ENCODE results near the gene OR5H2.
A peak's percentile ranks its signal among the peaks of the same experiment; 100 is the strongest.
"Not testable (repeated sequence)": the region's sequence is repeated elsewhere in the genome, so short reads cannot be mapped to it uniquely, and the experiment has no call there.

Gene OR5H2

DNA sequence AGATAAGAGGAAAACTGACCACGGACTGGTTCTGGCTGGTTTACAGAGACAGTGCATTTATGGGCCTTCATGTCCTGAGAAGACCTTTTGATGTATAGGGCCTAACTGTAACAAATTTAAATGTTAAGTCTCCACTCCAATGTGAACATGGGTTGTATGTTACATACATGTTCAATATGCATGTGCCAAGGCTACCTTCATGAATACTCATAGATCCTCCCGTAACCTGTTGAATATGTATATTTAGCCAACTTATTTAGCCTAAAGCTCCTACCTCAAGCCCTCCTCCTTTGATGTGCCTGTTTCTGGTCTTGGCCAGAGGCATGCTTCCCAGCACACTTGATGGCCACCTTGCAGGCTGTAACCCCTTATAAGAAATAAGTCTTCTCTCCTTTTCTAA is at the start of gene OR5H2:
Gene OR5H2, plus strand, starts transcription at position 301 of the 400 bp plus-strand sequence. CDS start 398 bp downstream, outside the sequence.
- DNase-seq: no peak

- DNase-seq: no peak
These were observed 48.8 kb upstream of the OR5H2 start for GRCh38 chr3:98233468-98233867.

GRCh38 chr3:98240131-98240530 is 42.2 kb upstream of the OR5H2 start:
- no peak for DNase-seq

DNA sequence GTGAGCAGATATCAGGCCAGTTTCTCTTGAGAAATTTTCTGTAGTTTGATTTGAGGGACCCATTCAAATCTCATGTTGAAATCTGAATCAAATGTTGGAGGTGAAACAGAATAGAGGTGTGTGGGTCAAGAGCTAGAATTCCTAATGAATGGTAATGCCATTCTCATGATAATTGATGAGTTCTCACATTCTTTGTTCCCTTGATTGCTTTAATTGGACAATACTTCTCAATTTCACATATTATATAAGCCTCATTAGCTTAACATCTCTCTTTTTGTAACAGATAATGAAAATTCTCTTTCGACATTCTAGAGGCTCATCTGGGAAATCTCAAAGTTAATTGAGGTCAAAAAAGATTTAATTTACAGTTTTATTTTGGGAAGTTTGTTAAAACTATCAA is 40.1 kb upstream of the OR5H2 start:
- DNase-seq: no peak

DNA sequence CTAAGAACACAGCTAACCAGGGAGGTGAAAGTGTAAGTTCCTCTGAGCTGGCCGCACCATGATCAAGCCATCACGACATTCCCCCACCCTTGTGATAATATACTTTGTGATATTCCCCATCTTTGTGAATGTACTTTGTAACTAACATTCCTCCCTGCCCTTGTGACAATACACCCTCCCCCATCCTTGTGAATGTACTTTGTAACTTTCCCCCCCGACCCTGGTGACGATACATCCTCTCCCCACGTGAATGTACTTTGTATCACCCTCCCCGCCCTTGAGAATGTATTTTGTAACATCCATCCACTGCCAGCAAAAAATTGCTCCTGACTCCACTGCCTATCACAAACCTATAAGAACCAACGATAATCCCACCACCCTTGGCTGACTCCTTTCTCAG is 38.5 kb upstream of the OR5H2 start:
- DNase-seq: no peak

DNA sequence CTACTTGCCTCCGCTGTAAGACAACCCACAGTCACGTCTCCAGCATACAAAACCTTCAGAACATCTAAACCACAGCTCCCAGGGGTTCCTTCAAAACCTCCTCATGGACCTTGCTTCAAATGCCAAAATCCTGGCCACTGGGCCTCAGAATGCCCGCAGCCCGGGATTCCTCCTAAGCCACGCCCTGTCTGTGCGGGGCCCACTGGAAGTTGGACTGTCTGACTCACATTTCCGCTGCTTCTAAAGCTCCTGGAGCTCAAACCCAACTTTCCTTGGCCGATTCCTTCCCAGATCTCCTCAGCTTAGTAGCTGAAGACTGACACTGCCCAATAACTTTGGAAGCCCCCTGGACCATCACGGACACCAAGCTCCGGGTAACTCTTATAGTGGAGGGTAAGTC is 36.2 kb upstream of the OR5H2 start:
- no peak for DNase-seq

- DNase-seq: not testable (repeated sequence)
These were observed 26.3 kb upstream of the OR5H2 start for GRCh38 chr3:98256026-98256425.

- DNase-seq: no peak
These were observed 22.6 kb upstream of the OR5H2 start for GRCh38 chr3:98259707-98260106.

- DNase-seq: no peak
These were observed 20.3 kb upstream of the OR5H2 start for GRCh38 chr3:98262046-98262445.

GRCh38 chr3:98263944-98264343 is 18.4 kb upstream of the OR5H2 start, which contains the start of gene OR5H6:
OR5H6 (plus strand) TSS chr3:98264244; CDS start chr3:98264333, 89 bp downstream.
- no peak for DNase-seq

DNA sequence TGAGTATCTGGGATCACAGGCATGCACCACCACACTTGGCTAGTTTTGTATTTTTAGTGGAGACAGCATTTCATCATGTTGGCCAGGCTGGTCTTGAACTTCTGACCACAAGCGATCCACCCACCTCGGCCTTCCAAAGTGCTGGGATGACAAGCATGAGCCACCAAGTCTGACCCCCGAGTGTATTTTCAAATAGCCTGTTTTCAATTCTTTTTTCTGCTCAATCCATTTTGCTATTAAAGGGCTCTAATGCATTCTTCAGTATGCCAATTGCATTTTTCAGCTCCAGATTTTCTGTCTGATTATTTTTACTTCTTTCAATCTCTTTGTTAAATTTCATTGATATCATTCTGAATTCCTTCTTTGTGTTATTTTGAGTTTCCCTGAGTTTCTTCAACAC is 12.5 kb upstream of the OR5H2 start:
- DNase-seq: no peak

DNA sequence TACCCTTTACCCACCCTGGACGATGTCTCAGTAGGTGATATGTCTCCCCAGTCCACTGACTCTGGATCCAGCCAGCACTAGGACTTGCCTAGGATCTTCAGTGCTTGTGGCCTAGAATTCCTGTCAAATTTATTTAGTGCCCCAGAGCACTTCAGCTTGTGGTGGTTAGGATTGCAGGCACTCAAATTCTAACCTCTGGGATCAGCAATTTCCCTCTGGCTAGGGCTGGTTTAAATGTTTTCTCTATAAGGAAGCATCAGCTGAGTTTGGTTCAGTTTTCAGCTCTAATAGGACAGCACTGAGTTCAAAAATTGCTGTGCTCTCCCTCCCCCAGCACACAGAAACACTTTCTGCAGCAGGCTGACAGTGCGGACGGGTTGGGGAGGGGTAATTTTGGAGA is 10.2 kb upstream of the OR5H2 start:
- DNase-seq: no peak

- DNase-seq: no peak
These were observed 7.4 kb upstream of the OR5H2 start for GRCh38 chr3:98274914-98275313.

DNA sequence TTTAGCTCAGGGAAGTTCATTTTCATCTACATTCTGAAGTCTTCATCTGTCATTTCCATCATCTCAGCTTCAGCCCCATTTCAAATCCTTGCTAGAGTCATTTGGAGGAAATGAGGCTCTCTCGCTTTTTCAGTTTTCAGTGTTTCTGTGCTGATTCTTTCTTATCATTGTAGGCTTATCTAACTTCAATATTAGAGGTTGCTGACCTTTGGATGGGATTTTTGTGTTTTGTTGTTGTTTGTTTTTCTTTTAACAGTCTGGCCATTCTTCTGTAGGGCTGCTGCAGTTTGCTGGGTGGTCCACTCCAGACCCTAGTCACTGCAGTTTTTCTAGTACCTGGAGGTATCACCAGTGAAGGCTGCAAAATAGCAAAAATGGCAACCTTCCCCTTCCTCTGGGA is 8.6 kb downstream of the OR5H2 start:
- no peak for DNase-seq

GRCh38 chr3:98291332-98291957 is 9.1 kb downstream of the OR5H2 start:
- no peak for DNase-seq

- DNase-seq: no peak
These were observed 39.8 kb downstream of the OR5H2 start for GRCh38 chr3:98322101-98322500.

DNA sequence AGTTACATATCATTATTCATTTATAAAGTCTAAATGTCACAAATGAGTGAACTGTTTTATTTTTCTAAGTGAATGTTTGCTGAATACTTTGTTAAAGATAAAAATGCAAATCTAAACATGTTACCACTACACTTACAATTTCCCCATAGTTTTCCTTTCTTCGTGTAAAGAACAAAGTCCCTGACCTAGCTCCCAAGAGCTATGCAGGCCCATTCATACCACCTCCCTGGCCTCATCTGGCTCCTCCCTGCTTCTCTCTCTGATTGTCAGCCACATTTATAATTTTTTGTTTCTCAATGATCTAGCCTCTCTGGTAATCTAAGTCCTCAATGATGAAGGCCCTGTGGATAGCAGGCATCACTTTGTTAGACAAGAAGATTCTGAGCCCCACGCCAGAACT is 40.4 kb downstream of the OR5H2 start:
- no peak for DNase-seq

GRCh38 chr3:98323425-98323824 is 41.1 kb downstream of the OR5H2 start:
- DNase-seq: no peak

DNA sequence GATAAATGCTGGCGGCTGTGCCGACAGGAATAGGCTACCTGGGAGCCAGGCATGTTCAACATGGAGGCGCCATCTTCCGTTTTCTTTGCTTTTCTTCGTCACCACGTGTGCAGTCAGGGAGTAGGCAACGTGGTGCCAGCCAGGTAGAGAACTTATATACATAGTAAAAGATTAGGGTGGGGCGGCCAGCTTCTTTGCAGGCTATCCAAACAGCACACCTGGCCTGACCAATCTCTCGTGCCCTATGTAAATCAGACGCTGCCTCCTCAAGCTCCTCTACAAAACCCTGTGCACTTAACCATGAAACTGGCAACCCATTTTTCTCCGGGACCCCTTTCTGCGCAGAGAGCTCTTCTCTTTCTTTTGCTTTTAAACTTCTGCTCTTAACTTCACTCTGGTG is 42.8 kb downstream of the OR5H2 start:
- no peak for DNase-seq

DNA sequence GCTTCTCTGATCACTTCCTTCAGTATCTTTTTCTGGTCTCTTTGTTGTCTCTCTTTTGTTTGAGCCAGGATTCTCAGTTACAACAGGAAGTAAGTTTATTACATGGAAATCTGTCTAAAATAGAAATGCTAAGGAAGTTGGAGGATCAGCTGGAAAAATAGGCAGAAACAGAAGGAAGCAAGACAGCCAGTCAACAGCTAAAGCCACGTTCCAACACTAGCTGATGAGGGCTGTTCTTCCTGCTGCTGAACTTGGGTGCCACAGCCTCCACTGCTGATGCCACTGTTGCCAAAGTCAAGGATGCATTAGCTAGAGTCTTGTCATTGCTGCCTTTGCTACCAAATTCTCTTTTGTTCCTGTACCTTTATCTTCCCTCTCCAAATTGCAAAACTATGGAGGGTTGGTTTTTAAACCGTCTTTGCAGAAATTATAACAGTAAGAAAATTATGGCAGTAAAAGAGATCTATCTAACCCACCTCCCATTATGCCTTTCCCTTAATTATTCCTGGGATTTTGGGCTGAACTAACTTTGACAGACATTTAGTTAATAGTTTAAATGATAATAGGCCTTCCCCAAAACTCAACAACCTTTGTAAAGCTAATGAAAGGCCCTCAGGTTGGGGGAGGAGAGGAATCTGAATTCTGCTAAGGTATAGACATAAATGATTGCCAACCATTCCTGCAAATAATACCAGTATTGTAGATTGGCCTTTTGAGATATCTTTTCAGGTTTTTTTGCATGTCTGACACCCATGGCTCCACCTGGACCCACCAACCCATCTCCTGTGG is 44.0 kb downstream of the OR5H2 start:
- DNase-seq: no peak

GRCh38 chr3:98326945-98327344 is 44.6 kb downstream of the OR5H2 start:
- no peak for DNase-seq

GRCh38 chr3:98328933-98329332 is 46.6 kb downstream of the OR5H2 start:
- no peak for DNase-seq

DNA sequence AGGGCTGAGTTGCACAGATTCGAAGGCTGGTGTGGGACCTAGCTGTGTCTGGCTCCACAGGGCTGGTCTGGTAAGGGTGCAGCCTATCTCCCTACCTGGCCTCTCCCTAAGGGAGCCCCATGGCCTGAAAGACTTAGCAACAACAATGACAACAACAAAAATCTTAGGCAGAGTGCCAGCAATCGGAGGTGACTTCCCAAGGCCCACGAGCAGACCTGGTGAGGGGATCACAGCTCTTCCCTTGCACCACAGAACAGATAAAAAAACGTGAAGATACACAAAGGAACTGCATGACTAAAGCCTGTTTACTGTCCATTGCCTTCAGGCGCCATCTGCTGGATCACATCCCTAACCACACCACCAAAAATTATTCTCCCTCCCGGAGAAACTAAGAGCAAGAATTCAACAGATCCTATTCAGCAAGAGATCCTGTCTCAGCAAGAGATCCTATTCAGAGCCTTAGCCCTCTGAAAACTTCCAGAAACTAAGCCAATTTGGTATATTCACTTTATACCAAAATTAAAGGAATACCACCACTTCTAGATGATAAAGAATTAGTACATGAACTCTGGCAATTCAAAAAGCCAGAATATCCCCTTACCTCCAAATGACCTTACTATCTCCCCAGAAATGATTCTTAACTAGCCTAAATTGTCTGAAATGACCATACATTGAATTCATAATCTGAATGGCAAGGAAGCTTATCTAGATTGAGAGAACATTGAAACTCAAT is 47.3 kb downstream of the OR5H2 start:
- DNase-seq: peak; percentile 42

GRCh38 chr3:98331329-98331728 is 49.0 kb downstream of the OR5H2 start:
- no peak for DNase-seq
